Psoas muscle (tissue), 8 donors: ENCODE measurements around the gene SLC25A25. TPM values are rescaled to one million over a fixed set of nuclear protein-coding genes. Genes with fewer than 3 reads are reported as not detected.
"Not testable (repeated sequence)": the region's sequence is repeated elsewhere in the genome, so short reads cannot be mapped to it uniquely, and the experiment has no call there.

Experiments used
- ATAC-seq, 4 donors: fragments of 200-7000 bp; cut with Tn5 transposase; one replicate each; pipeline ENCODE4 v1.9.1; 2020; ENCODE audit warnings: moderate library complexity in 3 of 4, mild to moderate bottlenecking in 2 of 4
- DNase-seq, 2 donors: peaks; one replicate each; pipeline ENCODE4 v3.0.0-alpha.2; 2020
- H3K27ac ChIP-seq: fragments of 200-600 bp; one replicate; pipeline ENCODE4 v1.8.0; 2022
- H3K27me3 ChIP-seq, 3 donors: fragments of 200-600 bp in 1 of 3; one replicate each; pipeline versions ENCODE4 v1.6.1 to v1.8.0; 2013 to 2022; ENCODE audit warnings: low read length in 2 of 3, mild to moderate bottlenecking in 2 of 3, moderate library complexity in 1 of 3; ENCODE audit not compliant: insufficient read depth in 3 of 3
- H3K36me3 ChIP-seq, 2 donors: fragments of 200-600 bp in 1 of 2; one replicate each; pipeline versions ENCODE4 v1.6.1 to v1.8.0; 2013 to 2022; ENCODE audit warnings: low read depth in 1 of 2, mild to moderate bottlenecking in 1 of 2, moderate library complexity in 1 of 2; ENCODE audit not compliant: insufficient read depth in 1 of 2
- H3K4me1 ChIP-seq: fragments of 200-600 bp; one replicate; pipeline ENCODE4 v1.8.0; 2022
- H3K4me3 ChIP-seq: fragments of 200-600 bp; one replicate; pipeline ENCODE4 v1.8.0; 2022; ENCODE audit warnings: mild to moderate bottlenecking
- H3K9me3 ChIP-seq: fragments of 200-600 bp; one replicate; pipeline ENCODE4 v1.8.0; 2022
- CTCF ChIP-seq: fragments of 200-600 bp; IDR thresholded peaks from one replicate; pipeline ENCODE4 v1.8.0; 2022; ENCODE audit warnings: antibody characterized with exemption
- WGBS, 3 donors: extraction: QIAGEN DNeasy Blood & Tissue Kit; methylation state at CpG; one replicate each; pipeline versions ENCODE4 v1.1.6 to v1.1.7; 2013; 5-methylcytosine and 5-hydroxymethylcytosine counted together
- intact Hi-C, 2 donors: fragments of 100-400 bp; cut with DNase I; formaldehyde crosslinking; loops; one replicate each; pipeline versions ENCODE4 v1.11.0 to v1.14.2; 2022
- polyA plus RNA-seq, 3 donors: library from polyadenylated mRNA; stranded (reverse); fragments of 200-250 nt; gene quantifications; one replicate each; pipeline ENCODE4 v1.2.3, GENCODE V29; 2013
- total RNA-seq, 4 donors: library from RNA; stranded (reverse); fragmentation: NEBNext Ultra II Directional in 2 of 4; extraction: Animal tissue kit (Norgen Biotek cat#: 25700) in 2 of 4; gene quantifications; one replicate each; pipeline versions ENCODE4 v1.2.1 to v1.2.4, GENCODE V29; 2021 to 2023
- donor health status: healthy with polysubstance abuse.
- donor health status: DM: no; HTN: no; CAD: no; lungs with moderate emphysema.
- donor health status: Bipolar disorder and iron deficiency.
- donor health status: healthy.
- donor health status: DM: yes; HTN: yes; CAD: no.
- donor health status: DM: no; HTN: no; CAD: no.
- donor health status: DM: no; HTN: no; CAD: no.
- donor health status: DM: yes; HTN: yes; CAD: no.

Gene SLC25A25
- total and polyA plus RNA-seq, 7 donors, result 3.6 to 50.3 (median 10.6) TPM

DNA sequence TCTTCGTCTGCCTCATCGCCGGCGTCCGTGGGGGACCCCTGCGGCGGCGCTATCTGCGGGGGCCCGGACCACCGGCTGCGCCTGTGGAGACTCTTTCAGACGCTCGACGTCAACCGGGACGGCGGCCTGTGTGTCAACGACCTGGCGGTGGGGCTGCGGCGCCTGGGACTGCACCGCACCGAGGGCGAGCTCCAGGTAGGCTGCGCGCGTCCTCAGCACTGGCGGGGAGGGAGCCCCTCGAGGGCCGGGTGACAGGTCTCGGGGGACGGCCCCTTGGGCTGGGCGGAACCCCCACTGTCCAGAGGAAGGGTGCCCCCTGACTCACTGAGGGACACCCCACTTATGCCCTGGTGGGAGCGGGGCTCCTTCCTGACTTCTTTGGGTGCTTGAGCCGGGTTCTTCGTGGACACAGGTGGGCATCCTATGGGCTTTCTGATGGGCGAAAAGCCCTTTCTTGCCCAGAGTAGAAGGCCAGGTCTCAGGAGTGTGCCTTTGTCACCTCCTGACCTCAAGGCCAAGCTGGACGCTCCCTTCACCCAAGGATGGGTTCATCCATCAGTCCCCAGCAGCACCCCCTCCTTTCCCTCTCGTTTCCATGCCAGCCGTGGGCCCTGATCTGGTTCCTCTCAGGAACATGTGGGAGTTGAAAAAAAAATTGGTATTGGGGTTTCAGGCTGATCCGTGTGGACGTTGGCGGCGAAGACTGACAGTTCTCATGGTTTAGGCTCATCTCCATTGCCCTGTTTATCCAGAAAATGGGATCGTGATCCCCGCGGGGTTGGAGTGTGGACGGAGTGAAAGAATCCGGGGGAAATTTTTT lies 564 bp downstream of the SLC25A25 start:
- intact Hi-C loops, result no loop called here
- no peak for TF ChIP-seq CTCF
- 4 to 6% (median 5%) methylated on average over 39 to 50 of the region's 50 CpGs for WGBS, 3 donors
- H3K27me3 ChIP-seq, result no peaks in the 10 kb centered on the region
- peak overlapping the region; percentile 78 for H3K4me3 ChIP-seq
- H3K4me1 ChIP-seq, result peaks cover 38% of the 10 kb centered on the region
- ATAC-seq, result no peak
- no peaks in the 10 kb centered on the region for H3K9me3 ChIP-seq
- peak in 1 of 2 donors; percentile 77 for DNase-seq
- H3K27ac ChIP-seq, result peak overlapping the region; percentile 98
- peaks cover 0 to 2% of the 10 kb centered on the region in 2 donors for H3K36me3 ChIP-seq

GRCh38 chr9:128070874-128071273 lies 2.8 kb downstream of the SLC25A25 start:
- ATAC-seq (no peak), DNase-seq (no peak)
- WGBS, 3 donors, result 53 to 76% (median 70%) methylated on average over 7 of the region's 7 CpGs
- no peaks in the 10 kb centered on the region for H3K36me3 ChIP-seq
- H3K9me3 ChIP-seq, result no peaks in the 10 kb centered on the region
- H3K4me3 ChIP-seq, result no peak overlapping the region
- H3K27ac ChIP-seq, result no peak overlapping the region
- H3K27me3 ChIP-seq, result no peaks in the 10 kb centered on the region
- no peak for TF ChIP-seq CTCF
- H3K4me1 ChIP-seq, result peaks cover 43% of the 10 kb centered on the region
- intact Hi-C loops, result no loop called here

DNA sequence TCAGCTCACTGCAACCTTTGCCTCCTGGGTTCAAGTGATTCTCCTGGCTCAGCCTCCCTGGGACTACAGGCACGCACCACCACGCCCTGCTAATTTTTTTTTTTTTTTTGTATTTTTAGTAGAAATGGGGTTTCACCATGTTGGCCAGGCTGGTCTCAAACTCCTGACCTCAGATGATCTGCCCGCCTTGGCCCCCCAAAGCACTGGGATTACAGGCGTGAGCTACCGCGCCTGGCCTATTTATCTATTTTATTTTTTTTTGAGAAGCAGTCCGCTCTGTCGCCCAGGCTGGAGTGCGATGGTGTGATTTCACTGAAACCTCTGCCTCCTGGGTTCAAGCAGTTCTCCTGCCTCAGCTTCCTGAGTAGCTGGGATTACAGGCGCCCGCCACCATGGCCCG lies 3.4 kb downstream of the SLC25A25 start:
- DNase-seq, intact Hi-C loops, H3K27me3 ChIP-seq, H3K4me3 ChIP-seq, H3K36me3 ChIP-seq, ATAC-seq, H3K9me3 ChIP-seq: not testable (repeated sequence)
- Histone ChIP-seq H3K27ac (peak overlapping the region; percentile 64), H3K4me1 (peaks cover 37% of the 10 kb centered on the region)
- WGBS, 3 donors, result 91 to 94% (median 93%) methylated on average over 11 to 12 of the region's 12 CpGs

GRCh38 chr9:128072144-128073021 lies 4.4 kb downstream of the SLC25A25 start:
- no peaks in the 10 kb centered on the region for H3K9me3 ChIP-seq
- TF ChIP-seq CTCF, result no peak
- intact Hi-C loops, result no loop called here
- H3K4me3 ChIP-seq, result peak overlapping the region; percentile 29
- no peaks in the 10 kb centered on the region for H3K27me3 ChIP-seq
- WGBS, 3 donors, result 25 to 28% (median 26%) methylated on average over 5 of the region's 5 CpGs
- H3K36me3 ChIP-seq, result no peaks in the 10 kb centered on the region
- DNase-seq (peak; percentile 69 to 75), ATAC-seq (no peak)
- peaks cover 36% of the 10 kb centered on the region for H3K4me1 ChIP-seq
- peak overlapping the region; percentile 64 for H3K27ac ChIP-seq
